Muscle of back (tissue), 11 donors: ENCODE data around the gene CNTNAP5. TPM values are rescaled to one million over a fixed set of nuclear protein-coding genes. Genes with fewer than 3 reads are reported as not detected.

Experiments used
- DNase-seq, 3 donors: peaks; one replicate each; pipeline versions ENCODE4 v3.0.0 to v3.0.0-alpha.2; 2013
- polyA plus RNA-seq, 10 donors: library from polyadenylated mRNA; unstranded; fragments of 120-200 nt; gene quantifications; one replicate each; pipeline ENCODE4 v1.2.1, GENCODE V29; 2013; ENCODE audit not compliant: insufficient read length in 10 of 10

Gene CNTNAP5
- polyA plus RNA-seq, 10 donors: 0.14 to 0.47 (median 0.19) TPM

- peak in 1 of 3 donors; percentile 7 for DNase-seq
These were observed 658.7 kb downstream of the CNTNAP5 start for GRCh38 chr2:124683536-124684428.

- DNase-seq: no peak
These were observed 664.3 kb downstream of the CNTNAP5 start for GRCh38 chr2:124689348-124689747.

DNA sequence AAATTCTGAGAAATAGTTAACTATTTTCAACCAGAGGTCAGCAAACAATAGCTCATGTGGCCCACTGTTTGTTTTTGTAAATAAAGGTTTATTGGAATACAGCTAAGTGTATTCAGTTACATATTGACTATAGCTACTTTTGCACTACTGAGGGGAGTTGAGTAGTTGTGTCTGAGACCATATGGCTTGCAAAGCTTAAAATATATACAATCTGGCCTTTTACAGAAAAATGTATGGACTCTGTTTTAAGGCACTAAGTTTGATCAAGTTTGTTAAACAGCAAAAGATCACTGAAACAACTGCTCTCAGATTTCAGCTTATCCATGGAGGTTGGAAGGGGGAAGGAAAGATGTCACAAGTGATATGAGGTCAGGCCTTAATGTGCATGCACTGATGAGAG is 667.1 kb downstream of the CNTNAP5 start:
- DNase-seq: no peak

DNA sequence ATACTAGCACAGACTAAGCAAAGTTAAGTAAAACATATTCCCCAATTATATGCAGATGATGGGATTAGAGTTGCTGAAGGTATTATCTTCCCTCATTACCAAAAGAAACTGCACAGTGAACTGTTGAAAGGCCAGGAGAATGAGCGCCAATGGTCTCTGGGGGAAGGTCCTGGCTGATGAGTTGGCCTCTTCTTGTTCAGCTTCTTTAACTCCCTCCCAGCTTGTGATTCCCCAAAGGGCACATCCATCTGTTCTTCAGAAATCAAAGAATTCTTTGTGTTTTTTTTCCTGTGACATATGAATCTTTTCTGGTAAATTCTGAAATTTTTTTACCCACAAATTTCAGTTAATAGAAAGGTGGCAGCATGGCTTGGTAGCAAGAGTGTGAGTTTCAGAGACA is 667.6 kb downstream of the CNTNAP5 start:
- DNase-seq: no peak

DNA sequence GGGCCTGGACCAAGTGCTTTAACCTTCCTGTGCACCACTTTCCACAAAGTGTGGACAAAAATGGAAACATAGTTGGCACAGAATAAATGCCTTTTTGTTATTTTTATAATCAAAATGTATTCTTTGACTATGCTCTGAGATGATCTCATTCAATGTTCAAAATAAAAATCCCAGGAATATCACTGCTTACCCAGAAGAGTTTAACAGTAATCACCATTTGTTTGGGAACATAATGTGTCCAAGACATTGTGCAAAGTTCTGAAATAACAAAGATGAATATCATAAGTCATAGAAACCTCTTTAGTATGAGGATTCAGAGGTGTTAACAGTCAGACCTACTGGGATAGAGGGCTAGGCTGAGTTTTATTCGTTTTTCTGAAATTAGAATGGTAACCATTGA is 668.1 kb downstream of the CNTNAP5 start:
- no peak for DNase-seq

- no peak for DNase-seq
These were observed 674.0 kb downstream of the CNTNAP5 start for GRCh38 chr2:124698979-124699565.

DNA sequence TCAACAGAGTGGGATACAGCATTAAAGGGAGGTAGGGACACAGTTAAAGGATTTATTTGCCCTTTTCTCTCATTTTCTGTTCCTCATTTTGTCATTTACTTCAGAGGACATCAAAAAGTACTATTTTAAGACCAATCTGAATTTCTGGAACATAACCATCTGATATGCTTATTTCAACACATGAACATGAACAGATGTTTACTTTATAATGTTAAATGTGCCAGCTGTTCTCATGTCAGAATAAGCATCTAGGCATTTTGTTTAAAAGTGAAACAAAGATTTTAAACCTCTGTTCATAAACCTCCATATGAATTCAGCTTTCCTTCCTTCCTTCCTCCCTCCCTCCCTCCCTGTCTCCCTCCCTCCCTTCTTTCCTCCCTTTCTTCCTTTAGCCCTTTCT is 677.7 kb downstream of the CNTNAP5 start:
- no peak for DNase-seq

GRCh38 chr2:124704071-124704925 is 679.2 kb downstream of the CNTNAP5 start:
- no peak for DNase-seq

DNA sequence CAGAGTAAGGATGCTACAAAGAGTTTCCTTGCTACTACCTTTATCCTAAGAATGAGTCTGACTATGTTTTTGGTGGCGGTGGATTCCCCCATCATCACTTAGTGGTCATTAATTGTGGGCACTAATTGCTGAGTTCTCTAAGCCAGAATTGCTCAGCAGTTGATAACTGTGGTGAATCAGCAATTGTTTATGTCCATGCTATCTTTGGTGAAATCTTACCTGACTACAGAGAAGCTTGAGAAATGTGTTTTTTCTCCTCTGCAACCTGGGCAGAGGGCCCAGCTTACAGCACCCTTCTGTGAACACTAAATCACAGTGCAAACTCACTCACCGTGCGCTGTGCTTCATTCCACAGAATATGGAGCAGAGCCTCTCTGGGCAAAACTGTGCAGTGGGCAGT is 683.6 kb downstream of the CNTNAP5 start:
- DNase-seq: no peak

DNA sequence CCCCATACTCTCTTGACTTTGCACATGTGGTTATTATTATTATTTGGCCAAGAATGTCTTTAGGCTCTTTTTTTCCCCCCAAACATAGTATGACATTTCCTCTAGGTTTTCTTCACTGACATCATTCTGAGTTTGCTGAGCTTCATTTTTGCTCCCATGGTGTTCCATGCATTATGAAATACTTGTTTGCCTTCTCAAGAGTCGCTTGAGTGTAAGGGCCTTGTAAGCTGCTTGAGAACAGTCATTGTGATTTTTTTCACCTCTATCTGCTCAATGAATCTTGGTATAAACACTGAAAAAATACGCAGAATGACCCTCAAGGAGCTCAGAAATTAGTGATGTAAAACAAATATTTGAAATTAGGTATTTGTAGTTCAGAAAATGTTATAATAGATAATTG is 688.9 kb downstream of the CNTNAP5 start:
- DNase-seq: no peak

DNA sequence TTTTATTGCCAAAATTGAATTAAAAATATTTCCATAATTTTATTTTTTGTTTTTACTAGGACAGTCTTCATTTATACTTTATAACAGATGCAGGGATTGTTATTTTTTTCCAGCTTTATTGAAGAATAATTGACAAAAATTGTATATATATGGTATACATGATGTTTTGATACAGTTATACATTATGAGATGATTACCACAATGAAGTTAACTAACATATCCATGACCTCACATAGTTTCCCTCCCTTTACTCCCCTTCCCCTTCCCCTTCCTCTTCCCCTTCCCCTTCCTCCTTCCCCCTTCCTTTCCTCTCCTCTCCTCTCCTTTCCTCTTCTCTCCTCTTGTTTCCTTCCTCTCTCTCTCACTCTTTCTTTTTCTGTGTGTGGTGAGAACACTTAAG is 700.1 kb downstream of the CNTNAP5 start:
- DNase-seq: no peak

DNA sequence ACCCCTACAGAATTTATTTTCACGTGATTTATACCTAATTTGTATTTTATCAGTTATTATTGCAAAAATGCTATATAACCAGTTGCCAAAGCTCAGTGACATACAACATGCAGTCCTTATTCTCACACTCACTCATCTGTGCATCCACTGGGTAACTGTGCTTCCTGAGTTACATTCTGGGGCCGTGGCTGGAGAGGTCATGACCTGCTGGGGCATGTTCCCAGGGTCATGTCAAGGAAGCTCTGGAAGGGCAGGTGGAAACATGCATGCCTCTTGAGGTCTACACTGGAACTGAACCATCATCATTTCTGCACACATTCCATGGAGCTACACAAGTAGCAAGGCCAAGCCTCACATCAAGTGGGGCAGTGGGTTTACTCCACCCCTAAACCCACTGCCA is 715.5 kb downstream of the CNTNAP5 start:
- no peak for DNase-seq

DNA sequence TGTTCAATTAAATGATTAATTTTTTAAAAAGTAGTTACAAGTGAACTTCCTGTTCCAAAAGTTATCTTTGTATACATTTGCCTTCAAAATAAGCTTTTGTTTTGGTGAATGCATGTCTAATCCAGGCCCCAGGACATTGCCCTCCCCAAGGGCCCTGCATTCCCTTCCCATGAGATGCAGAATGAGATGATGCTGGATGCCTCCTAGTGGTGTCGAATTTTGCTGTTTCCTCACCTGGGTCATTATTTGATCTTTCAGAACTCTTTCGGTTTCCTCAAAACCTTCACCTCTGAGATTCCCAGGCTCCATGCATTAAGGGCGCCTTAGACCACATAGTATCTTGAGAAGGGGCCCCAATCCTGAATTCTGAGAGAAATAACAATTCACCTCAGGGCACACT is 728.8 kb downstream of the CNTNAP5 start:
- DNase-seq: no peak

DNA sequence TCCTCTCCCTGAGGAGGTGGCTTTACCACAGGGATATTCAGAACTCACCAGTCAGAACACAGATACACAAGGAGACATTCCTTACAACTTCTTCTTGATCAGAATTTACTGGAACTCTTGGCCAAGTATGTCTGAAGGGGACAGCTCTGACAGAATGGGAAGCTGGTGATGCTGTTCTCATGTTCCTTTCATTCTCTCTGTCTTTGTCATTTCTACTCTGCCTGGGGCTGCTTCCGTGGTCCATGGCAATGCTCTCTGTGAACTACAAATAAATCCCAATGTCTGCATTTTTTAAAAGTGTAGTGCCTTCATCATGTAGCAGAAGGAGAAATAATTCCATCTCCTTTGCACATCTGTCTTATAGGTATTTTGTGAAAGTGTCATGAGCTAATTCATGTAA is 730.3 kb downstream of the CNTNAP5 start:
- peak in 1 of 3 donors; percentile 1 for DNase-seq

- no peak for DNase-seq
These were observed 731.0 kb downstream of the CNTNAP5 start for GRCh38 chr2:124756048-124756447.

DNA sequence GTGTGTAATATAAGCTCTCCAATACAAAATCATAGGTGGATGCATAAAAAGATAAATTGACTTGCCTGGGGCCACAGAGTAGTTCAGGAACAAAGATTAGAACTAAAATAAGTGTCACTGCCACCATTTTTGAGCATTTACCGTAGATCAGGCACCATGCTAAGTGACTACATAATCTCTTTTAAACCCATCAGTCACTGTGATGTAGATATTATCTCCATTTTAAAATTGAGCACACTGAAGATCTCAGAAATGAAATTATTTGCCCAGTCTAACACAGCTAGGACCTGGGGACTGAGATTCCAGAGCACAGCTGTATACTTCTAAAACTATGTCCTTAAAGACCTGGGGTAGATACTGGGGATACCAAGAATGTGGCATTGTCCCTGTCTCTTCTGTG is 737.3 kb downstream of the CNTNAP5 start:
- no peak for DNase-seq

- no peak for DNase-seq
These were observed 738.5 kb downstream of the CNTNAP5 start for GRCh38 chr2:124763611-124764010.

DNA sequence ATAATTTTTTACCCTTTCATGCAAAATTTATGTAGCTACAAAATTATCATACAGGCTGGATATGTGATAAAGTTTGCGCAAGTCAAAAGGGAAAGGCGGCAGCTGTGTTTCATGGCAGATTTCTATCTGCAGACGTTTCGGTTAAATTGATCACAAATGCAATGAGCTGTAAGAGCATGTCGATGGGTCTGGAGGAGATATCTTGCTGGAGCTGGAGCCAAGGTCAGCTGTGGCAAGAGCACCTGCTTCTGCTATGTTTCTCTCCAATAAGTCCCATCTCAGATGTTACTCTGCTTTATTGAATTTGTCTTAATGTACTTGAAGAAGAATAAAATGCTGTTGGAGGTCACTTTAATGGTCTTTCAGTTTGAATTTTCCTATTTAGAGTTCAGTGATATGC is 749.7 kb downstream of the CNTNAP5 start:
- no peak for DNase-seq

- peak in 1 of 3 donors; percentile 5 for DNase-seq
These were observed 751.2 kb downstream of the CNTNAP5 start for GRCh38 chr2:124776332-124776731.

- no peak for DNase-seq
These were observed 753.0 kb downstream of the CNTNAP5 start for GRCh38 chr2:124778076-124778475.

DNA sequence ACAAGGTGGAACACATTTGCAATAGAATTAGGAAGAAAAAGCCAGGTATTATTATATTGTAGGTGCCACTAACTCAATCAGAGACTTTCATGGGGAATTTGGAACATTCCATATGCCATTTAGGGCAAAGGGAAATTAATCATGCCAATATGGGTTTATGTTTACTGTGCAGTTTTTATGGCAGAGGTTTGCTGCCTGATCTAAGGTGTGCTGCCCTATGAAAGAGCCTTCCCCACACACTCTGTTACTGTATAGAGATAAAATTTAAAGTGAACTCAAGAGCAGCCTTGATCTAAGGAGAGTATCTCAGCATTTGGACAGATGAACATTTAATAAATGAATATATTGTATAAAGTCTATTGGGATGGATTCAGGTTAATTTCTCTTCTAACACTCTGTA is 771.6 kb downstream of the CNTNAP5 start:
- DNase-seq: no peak

GRCh38 chr2:124797049-124797448 is 772.0 kb downstream of the CNTNAP5 start:
- DNase-seq: no peak

GRCh38 chr2:124798551-124798950 is 773.5 kb downstream of the CNTNAP5 start:
- DNase-seq: no peak
